NCI-H1105 treated with DMSO at 0.1 percent for 48 hours (cell line): Measurements from ENCODE around the gene USP35.

Source experiments
- DNase-seq: peaks from one replicate; lab custom pipeline; 2025; lab: John Stamatoyannopoulos, UW

USP35 gene, protein sequence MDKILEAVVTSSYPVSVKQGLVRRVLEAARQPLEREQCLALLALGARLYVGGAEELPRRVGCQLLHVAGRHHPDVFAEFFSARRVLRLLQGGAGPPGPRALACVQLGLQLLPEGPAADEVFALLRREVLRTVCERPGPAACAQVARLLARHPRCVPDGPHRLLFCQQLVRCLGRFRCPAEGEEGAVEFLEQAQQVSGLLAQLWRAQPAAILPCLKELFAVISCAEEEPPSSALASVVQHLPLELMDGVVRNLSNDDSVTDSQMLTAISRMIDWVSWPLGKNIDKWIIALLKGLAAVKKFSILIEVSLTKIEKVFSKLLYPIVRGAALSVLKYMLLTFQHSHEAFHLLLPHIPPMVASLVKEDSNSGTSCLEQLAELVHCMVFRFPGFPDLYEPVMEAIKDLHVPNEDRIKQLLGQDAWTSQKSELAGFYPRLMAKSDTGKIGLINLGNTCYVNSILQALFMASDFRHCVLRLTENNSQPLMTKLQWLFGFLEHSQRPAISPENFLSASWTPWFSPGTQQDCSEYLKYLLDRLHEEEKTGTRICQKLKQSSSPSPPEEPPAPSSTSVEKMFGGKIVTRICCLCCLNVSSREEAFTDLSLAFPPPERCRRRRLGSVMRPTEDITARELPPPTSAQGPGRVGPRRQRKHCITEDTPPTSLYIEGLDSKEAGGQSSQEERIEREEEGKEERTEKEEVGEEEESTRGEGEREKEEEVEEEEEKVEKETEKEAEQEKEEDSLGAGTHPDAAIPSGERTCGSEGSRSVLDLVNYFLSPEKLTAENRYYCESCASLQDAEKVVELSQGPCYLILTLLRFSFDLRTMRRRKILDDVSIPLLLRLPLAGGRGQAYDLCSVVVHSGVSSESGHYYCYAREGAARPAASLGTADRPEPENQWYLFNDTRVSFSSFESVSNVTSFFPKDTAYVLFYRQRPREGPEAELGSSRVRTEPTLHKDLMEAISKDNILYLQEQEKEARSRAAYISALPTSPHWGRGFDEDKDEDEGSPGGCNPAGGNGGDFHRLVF

DNA sequence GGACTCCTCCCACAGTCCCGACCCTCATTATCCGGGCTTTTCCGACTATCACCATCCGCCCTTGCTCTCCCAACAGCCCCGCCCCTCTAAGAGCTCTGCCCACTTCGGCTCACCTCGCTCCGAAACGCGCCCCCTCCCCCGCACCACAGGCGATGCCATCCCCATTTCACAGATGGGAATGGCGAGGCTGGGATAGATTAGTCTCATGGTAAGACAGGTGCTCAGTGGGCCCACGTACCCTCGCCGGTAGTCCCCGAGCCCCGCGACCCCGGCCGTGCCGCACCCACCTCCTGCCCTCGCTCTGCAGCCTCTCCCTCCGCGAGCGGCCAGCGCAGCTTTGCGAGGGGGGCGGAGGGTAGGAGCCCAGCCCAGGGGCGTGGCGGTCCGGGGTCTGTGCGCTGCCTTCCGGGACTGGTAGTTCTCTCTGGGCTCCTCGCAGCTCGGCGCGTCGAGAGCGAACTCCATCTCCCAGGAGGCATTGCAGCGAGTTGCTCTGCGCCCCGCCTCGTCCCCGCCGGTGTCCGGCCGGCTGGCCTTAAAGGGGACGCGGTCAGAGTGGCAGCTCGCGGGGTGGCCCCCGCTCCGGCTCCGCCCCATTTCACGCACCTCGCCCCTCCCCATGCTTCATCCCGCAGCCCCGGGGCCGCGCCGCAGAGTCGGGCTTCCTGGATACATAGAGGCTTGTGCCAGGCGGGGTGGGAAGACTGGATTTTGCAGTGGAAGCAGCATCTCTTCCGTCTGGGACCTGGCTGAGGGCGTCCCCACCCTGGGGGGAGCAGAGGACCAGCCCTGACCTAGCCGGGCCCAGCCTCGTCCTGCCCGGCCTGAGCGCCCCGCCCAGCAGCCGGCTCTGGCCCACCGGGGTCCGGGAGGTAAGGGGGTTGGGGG, at the start of gene USP35, which contains the start of gene KCTD21:
TSS of gene USP35 (plus strand) at position 634 of the 888 bp plus-strand sequence. CDS start 7,327 bp downstream, outside the sequence.
TSS of gene KCTD21 (minus strand) at position 341 of the 888 bp plus-strand sequence. CDS start 14,072 bp downstream, outside the sequence.
- DNase-seq = peak; percentile 94

DNA sequence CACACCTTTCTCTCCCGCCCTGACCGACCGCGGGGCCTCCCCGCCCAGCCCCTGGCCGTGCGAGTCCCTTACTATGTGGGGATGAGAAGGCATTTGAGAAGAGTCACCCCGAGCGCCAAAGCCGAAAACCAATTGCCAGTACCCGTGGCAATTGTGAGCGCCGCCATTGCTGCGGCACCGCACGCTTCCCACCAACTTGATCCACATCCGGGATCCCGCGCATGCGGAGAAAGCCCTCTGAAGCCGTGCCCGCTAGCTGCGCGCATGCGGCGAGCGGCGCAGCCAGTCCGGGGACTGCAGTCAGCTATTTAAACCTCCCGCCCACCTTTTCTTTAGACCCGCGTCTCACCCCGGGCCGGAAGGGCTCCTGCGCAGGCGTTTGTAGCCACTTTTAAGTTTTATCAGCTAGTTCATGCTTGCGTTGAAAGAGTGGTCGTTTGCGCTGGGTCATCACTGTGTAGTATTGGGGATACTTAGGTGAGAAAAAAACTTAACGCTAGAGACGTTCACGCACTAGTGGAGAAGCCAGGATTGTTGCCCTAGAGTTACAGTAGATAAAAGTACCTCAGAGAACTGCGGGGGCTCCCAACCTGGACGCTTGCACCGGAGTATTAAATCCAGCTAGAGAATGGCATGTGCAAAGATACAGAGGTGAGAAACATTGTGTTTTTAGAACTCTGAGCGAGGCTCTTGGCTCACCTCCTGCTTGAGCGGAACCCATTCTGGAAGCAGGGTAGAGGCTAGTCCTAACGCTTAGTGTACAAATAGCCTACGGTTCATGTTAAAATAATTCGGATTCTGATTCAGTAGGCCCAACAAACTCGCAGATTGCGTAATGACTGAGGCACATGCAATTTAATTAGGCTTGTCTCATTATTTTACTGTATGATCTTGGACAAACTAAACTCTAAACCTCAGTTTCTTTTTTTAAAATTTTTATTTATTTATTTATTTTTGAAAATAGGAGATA, 49.0 kb upstream of the USP35 start, which contains the start of gene ALG8:
TSS of gene ALG8 (minus strand) at position 205 of the 970 bp plus-strand sequence. CDS start at position 167, 38 bp downstream.
- peak; percentile 97 for DNase-seq

DNA sequence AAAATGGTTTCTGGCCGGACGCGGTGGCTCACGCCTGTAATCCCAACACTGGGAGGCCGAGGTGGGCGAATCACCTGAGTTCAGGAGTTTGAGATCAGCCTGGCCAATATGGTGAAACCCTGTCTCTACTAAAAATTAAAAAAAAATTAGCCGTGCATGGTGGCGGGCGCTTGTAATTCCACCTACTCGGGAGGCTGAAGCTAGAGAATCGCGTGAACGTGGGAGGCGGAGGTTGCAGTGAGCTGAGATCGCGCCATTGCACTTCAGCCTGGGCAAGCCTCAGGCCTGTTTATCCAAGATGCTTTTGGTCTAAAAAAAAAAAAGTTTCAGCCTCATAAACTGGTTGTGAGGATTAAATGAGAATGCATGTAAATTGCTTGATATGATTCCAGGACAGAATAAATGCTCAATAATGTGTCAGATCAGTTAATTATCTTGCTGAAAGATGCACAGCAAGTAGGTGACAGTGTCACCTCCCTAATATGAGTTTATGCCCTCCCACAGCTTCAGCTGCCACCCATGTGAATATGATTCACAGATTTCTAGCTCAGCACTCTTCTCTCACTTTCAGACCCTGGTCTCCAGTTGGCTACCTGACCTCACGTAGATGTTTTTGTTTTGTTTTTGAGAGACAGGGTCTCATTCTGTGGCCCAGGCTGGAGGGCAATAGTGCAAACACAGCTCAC, 48.2 kb upstream of the USP35 start:
- DNase-seq = no peak

DNA sequence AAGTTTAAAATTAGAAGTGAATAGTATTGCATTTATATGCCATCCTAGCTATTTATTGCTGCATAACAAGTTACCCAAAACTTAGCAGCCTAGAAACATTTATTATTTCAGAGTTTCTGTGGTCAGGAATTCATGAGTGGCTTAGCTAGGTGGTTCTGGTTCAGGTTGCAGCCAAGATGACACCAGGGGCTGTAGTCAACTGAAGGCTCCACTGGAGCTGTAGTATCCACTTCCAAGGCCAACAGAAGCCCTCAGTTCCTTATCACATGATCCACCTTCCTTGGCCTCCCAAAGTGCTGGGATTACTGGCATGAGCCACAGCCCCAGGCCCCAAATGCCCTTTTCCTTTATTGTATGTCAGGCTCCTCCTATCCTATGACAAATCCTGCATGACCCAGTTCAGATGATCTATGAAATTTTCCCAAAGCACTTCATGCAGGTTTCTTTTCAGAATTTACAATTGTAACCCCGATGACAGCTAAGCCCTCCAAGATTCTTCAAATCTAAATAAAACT, 43.2 kb upstream of the USP35 start:
- no peak for DNase-seq

DNA sequence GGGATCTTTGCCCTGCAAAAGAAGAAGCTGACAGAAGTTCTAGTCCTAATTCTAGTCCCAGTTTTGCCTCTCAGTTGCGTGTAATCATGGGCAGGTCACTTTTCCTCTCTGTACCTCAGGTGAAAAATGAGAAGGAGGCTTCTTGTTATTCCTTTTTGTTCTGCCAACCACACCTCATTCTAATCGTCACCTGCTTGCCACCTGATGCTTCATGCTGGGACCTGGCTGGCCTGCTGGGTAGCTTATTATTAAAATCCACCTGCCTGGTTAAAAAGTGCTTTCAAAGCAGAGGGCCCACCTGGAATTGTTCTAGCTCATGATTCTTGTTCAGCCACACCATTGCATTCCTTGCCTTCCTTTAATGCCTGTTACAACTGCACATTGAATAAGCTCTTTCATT, 40.9 kb upstream of the USP35 start:
- DNase-seq = peak; percentile 70

DNA sequence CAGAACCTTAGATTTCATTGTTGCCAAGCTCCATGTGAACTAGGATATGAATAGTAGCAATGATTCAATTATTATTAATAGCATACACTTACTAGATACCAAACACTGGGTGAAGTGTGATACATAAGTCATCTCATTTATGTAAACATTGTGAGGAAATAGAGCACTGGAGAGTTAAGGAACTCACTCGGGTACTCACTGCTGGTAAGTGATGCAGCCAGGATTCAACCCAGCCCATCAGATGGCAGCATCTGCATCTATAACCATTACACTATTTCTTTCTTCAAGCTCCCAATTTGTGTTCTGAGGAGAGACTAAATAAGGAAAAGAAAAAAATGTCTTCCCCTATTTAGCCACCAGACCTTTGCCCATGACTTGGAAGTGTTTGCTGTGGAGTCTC, 39.1 kb upstream of the USP35 start:
- DNase-seq = no peak

DNA sequence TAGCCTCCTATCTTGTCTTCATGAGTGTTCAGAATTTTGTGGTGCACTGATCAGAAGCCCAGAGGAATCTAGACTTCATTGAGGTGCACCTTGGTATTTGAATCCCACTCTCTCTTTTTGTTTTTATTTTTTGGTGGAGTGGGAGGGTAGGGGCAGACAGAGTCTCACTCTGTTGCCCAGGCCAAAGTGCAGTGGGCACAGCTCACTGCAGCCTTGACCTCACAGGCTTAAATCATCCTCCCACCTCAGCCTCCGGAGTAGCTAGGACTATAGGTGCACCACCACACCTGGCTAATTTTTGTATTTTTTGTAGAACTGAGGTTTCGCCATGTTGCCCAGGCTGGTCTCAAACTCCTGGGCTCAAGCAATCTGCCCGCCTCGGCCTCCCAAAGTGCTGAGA, 38.4 kb upstream of the USP35 start:
- no peak for DNase-seq

DNA sequence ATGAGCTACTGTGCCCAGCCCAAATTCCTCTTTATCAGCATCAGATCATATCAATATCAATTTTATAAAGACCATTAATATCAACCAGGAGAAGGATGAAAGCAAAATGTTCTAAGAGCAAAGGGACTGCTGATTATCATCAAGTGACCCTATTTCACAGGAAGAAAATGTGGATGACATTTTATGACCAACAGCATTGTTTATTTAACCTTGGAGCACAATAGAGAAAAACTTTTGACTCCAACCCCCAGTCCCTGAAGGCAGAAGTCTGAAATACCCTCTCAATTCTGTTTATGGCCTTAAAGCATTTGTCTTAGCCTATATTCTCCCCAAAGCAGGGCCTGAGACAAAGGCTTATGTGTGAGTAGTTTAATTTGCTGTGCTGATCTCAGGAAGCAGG, 38.0 kb upstream of the USP35 start:
- DNase-seq = no peak

DNA sequence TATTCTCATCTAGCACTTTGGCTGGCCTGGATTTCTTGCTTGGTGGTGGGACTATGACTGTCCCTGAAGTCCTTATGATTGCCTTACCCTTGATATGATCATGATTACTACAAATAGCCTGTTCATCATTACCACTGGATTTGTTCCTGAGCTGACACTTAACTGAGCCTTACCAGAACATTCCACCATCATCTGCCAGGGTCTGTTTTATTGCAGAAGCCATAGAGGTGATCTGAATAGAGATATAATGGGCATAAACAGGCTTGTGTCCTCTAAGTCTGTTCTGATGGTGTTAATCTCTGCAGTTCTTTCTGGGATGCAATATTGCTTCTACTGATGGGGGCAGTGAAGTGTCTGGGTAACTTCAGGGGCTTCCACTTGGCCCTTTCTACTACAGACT, 36.9 kb upstream of the USP35 start:
- no peak for DNase-seq

DNA sequence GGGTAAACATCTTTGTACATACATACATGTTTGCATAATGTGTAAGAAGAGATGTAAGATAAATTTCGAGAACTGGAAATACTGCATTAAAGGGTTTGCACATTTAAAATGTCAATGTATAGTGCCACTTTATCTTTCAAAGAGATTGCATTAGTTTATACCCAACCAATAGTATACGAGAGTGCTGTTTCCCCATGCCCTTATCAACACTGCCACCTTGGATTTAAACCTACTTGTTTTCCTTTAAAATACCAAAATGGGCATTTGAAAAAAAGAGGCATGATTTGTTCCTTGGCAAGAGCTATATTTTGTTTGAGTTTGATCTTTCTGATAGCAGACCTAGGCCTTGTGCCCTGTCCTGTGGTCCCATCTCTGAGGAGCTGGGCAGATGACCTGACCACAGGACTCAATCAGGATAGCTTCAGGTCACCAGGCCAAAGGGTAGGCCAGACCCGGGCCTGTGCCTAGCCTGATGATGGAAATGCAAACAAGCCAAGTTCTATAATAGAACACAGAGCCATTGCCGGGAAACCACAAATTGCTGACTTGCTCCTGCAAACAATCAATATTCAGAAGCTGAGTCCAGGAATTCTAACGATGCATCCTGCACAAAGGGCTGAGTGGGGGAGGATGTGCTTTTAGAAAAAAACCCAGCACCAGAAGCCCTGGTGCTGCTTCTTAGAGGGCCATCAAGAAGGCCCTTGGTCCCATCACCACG, 32.4 kb upstream of the USP35 start:
- no peak for DNase-seq

DNA sequence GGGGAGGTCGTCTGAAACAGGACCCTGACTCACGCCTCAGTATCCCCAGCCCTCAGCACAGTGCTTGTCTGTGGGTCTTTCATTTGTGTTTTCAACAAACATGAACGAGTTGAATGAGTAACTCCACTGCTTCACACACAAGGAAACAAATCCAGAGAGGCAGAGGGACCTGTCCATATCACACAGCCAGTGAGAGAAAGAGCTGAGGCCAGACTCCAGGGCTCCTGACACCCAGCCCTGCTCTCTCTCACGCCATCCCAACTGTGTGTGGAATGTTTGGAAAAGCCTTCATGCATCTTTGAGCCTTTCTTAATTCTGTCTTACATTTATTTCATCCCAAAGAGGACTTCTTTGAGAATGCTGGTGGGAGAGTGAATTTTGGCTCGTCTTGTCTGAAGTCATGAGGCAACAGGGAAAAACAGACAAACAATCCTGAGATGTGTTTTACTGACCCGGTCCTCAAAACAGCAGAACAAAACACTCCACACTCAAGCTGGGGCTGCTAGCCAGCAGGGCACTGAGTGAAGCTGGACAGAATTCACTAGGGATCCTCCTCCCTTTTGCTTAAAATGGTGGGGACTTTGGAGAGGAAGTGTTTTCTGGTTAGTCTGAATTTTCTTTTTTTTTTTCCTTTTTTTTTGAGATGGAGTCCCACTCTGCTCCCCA, 29.6 kb upstream of the USP35 start:
- no peak for DNase-seq

DNA sequence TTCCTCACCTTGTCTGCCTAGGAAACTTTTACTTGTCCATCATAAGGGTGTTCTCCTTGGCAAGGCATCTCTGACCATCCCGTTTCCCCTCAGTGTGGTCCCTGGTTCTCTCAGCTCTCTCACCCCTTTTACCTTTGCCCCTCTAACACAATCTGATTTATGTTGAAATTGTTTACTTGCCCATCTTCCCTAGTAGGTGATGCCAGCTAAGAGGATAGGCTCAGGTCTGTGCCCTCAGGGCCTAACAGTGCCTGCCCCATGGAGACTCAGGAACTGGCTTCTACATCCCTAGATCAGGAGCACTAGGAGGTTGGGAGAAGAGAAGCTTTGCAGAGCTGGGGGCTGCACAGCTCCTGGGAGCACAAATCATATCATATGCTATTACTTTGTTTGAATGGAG, 28.2 kb upstream of the USP35 start:
- DNase-seq = no peak

DNA sequence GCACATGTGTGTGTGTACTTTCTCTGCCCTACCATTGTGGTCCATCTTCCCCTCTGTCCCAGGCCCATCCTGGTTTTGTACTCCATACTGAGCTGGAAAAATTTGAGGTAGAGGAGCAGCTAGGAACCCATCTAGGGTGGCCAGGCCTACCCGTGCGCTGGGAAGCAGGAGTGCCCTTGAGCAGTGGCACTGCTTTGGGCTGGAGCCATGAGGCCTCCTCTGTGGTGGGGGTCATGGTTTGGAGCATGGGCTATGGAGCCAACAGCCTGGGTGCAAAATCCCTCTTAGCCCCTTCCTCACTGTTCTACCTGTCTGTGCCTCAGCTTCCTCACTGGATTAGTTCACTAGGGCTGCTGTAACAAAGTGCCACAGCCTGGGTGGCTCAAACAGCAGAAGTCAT, 27.4 kb upstream of the USP35 start:
- no peak for DNase-seq

DNA sequence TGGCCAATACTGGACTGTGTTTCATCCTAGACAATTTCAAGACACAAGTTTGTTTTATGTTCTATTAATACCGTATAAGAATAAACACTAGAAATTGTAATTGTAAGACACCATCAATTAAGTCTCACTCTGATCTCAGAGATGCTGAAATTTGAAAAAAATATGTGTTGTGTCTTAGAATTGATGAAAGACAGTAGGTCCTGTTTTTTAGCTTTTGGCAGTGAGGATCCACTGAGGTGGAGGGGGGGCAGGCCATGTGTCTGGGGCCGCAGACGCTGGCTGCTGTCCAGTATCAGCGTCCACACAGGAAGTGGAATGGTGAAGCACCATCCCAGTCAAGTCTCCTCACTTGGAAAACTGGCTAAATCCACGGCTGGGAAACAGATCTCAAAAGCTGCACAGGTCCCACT, 26.8 kb upstream of the USP35 start:
- DNase-seq = no peak

DNA sequence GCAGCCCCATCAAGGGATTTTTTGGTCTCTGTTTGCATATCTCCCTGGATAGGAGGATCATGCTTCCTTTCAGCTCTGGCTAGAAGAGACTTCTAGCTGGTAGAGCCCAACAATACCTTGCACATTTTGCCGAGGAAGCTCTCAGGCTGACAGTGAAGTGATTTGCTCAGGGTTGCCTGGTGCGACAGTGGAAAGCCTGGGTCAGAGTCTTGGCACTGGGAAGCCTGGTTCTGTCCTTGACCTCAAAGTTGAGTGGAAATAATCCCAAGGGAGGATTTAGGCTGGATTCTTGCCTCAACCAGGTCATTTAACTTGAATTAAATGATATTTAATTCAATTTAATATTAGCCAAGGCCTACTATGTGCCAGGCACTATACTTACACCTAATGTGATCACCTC, 24.9 kb upstream of the USP35 start:
- DNase-seq = no peak

DNA sequence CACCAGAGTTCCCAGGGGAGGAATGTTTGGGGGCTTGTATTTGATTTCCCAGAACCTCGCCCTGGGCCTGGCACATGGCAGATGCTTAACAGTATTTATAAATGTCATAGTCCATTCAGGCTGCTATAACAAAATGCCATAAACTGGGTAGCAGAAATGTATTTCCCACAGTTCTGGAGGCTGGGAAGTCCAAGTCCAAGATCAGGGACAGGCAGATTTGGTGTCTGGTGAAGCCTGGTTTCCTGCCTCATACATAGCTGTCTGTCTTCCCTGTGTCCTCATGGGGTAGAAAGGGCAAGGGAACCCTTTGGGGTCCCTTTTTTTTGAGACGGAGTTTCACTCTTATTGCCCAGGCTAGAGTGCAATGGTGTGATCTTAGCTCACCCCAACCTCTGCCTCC, 24.2 kb upstream of the USP35 start:
- no peak for DNase-seq

DNA sequence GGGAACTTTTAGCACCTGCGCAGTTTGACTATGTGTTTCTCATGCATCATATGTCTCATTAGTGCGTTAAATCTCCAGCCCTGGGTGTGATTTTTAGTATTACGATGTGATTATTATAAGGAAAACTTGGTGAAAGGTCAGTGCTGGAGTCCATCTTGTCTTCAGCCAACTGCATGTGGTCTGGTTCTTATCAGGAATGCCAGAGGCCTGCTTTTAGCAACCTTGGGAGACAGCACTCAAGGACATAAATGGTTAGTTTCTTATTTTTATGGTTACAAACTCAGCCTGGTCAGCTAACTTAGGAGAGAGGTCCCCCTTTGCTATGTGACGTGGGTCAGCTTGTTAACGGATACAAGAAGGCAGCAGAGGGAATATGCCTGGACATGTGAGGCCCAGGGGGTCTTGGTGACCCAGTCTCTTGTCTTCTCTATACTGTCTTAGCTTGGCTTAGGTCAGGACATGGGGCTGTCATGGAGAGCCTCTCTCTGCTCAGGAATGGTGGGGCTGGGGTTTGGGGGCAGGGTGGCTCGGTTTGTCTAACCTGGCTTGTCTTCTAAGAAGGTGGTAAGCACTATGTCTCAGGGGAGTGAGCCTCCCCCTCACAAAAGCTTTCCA, 21.8 kb upstream of the USP35 start:
- DNase-seq = no peak
